ENCODE results near the gene RAB32. TPM values are rescaled to one million over a fixed set of nuclear protein-coding genes. Genes with fewer than 3 reads are reported as not detected.
"Not testable (repeated sequence)": the region's sequence is repeated elsewhere in the genome, so short reads cannot be mapped to it uniquely, and the experiment has no call there.

The RAB32 gene
- total and polyA plus RNA-seq, 2 of the 4 experiments (the other 2 are of a cell fraction) = 55.7 to 108 TPM

- H2AK5ac ChIP-seq (ENCODE audit: low read depth, low read length); H2AK9ac ChIP-seq (replicated peaks; ENCODE audit: low read depth, low read length, poor library complexity); H3K4ac ChIP-seq (ENCODE audit: low read depth, low read length); H4K5ac ChIP-seq (ENCODE audit: low read depth, low read length); H3K9ac ChIP-seq (ENCODE audit: low read depth, low read length); DNase-seq; H4K8ac ChIP-seq (ENCODE audit: low read depth in 2 of 2, low read length in 2 of 2); BruUV-seq (replicated peaks); H3K79me1 ChIP-seq (ENCODE audit: low read depth in 1 of 2, low read length in 2 of 2); in situ Hi-C loops (cut with MboI; ENCODE audit: low sequenced_read_pairs); H2BK120ac ChIP-seq (ENCODE audit: low read depth, low read length); CTCF ChIA-PET; H2BK15ac ChIP-seq (ENCODE audit: low read depth, low read length); intact Hi-C loops (cut with micrococcal nuclease); H2AFZ ChIP-seq (replicated peaks; ENCODE audit: low read length, poor library complexity); H3K18ac ChIP-seq (ENCODE audit: low read depth, low read length); H3K4me3 ChIP-seq (ENCODE audit: insufficient read depth, low read depth, low read length); H3K23ac ChIP-seq (ENCODE audit: low read depth, low read length); H4K91ac ChIP-seq (ENCODE audit: insufficient read depth, low read depth, low read length); H2BK20ac ChIP-seq (ENCODE audit: low read depth, low read length); H3K27me3 ChIP-seq (ENCODE audit: control insufficient read depth, insufficient read depth, low read length); H3K9me1 ChIP-seq (ENCODE audit: insufficient read depth, low read length); H3K4me1 ChIP-seq (ENCODE audit: control insufficient read depth, insufficient read depth, low read length); H3K4me2 ChIP-seq (ENCODE audit: low read depth, low read length); dilution Hi-C loops (cut with HindIII; ENCODE audit: low sequenced_read_pairs, unreplicated experiment); POLR2A ChIA-PET (ENCODE audit: unreplicated experiment); H3K27ac ChIP-seq (ENCODE audit: insufficient read depth, low read length); H4K20me1 ChIP-seq (ENCODE audit: insufficient read depth, low read length); H2BK5ac ChIP-seq (ENCODE audit: low read depth, low read length, poor library complexity, severe bottlenecking); H3K56ac ChIP-seq (ENCODE audit: extremely low read depth, insufficient read depth, low read length); H3K9me3 ChIP-seq (ENCODE audit: control insufficient read depth, insufficient read depth, low read length); ATAC-seq (ENCODE audit: low read depth); H3K14ac ChIP-seq (replicated peaks; ENCODE audit: low read depth, low read length); H3K36me3 ChIP-seq (ENCODE audit: control insufficient read depth, insufficient read depth, low read length): not testable (repeated sequence)
- WGBS, 2 experiments (ENCODE audit: extremely low coverage in 2 of 2, insufficient read length in 1 of 2) = no CpG with 5 or more reads among the region's 2 CpGs
These were observed 23.0 kb downstream of the RAB32 start for GRCh38 chr6:146566661-146567060.

- H3K4me1 ChIP-seq (ENCODE audit: control insufficient read depth, insufficient read depth, low read length); H3K23ac ChIP-seq (ENCODE audit: low read depth, low read length); H3K9me1 ChIP-seq (ENCODE audit: insufficient read depth, low read length); H3K27me3 ChIP-seq (ENCODE audit: control insufficient read depth, insufficient read depth, low read length); H2BK20ac ChIP-seq (ENCODE audit: low read depth, low read length); H2BK120ac ChIP-seq (ENCODE audit: low read depth, low read length); H4K20me1 ChIP-seq (ENCODE audit: insufficient read depth, low read length); H2BK5ac ChIP-seq (ENCODE audit: low read depth, low read length, poor library complexity, severe bottlenecking); H2BK15ac ChIP-seq (ENCODE audit: low read depth, low read length); H3K36me3 ChIP-seq (ENCODE audit: control insufficient read depth, insufficient read depth, low read length); H3K4me3 ChIP-seq (ENCODE audit: insufficient read depth, low read depth, low read length); CTCF ChIA-PET; intact Hi-C loops (cut with micrococcal nuclease); H3K9me3 ChIP-seq (ENCODE audit: control insufficient read depth, insufficient read depth, low read length); in situ Hi-C loops (cut with MboI; ENCODE audit: low sequenced_read_pairs); dilution Hi-C loops (cut with HindIII; ENCODE audit: low sequenced_read_pairs, unreplicated experiment); H3K56ac ChIP-seq (ENCODE audit: extremely low read depth, insufficient read depth, low read length); H2AFZ ChIP-seq (replicated peaks; ENCODE audit: low read length, poor library complexity); H3K9ac ChIP-seq (ENCODE audit: low read depth, low read length); H3K18ac ChIP-seq (ENCODE audit: low read depth, low read length); H3K4me2 ChIP-seq (ENCODE audit: low read depth, low read length); H3K79me1 ChIP-seq (ENCODE audit: low read depth in 1 of 2, low read length in 2 of 2); H3K27ac ChIP-seq (ENCODE audit: insufficient read depth, low read length); BruUV-seq (replicated peaks); POLR2A ChIA-PET (ENCODE audit: unreplicated experiment); ATAC-seq (ENCODE audit: low read depth); H2AK9ac ChIP-seq (replicated peaks; ENCODE audit: low read depth, low read length, poor library complexity); H3K4ac ChIP-seq (ENCODE audit: low read depth, low read length); H2AK5ac ChIP-seq (ENCODE audit: low read depth, low read length); DNase-seq; H4K8ac ChIP-seq (ENCODE audit: low read depth in 2 of 2, low read length in 2 of 2); H4K91ac ChIP-seq (ENCODE audit: insufficient read depth, low read depth, low read length); H4K5ac ChIP-seq (ENCODE audit: low read depth, low read length); H3K14ac ChIP-seq (replicated peaks; ENCODE audit: low read depth, low read length): not testable (repeated sequence)
- WGBS, 2 experiments (ENCODE audit: extremely low coverage in 2 of 2, insufficient read length in 1 of 2) = no CpG with 5 or more reads among the region's 3 CpGs
These were observed 25.0 kb downstream of the RAB32 start for GRCh38 chr6:146568619-146569018.
